Activated T-helper 1 cell treated with Interleukin-2 at 50 U/mL for 16 hours (primary cell): ENCODE data around the gene TCEANC2.
A peak's percentile ranks its signal among the peaks of the same experiment; 100 is the strongest.
"Not testable (repeated sequence)": the region's sequence is repeated elsewhere in the genome, so short reads cannot be mapped to it uniquely, and the experiment has no call there.

Experiments
- DNase-seq: peaks from one replicate; pipeline ENCODE4 v3.0.0-alpha.2; 2020; ENCODE audit warnings: low read depth

TCEANC2 gene

GRCh38 chr1:54027848-54028247 is 25.6 kb upstream of the TCEANC2 start:
- no peak for DNase-seq

GRCh38 chr1:54028306-54029251 is 24.8 kb upstream of the TCEANC2 start:
- no peak for DNase-seq

GRCh38 chr1:54037476-54037875 is 15.9 kb upstream of the TCEANC2 start:
- no peak for DNase-seq

DNA sequence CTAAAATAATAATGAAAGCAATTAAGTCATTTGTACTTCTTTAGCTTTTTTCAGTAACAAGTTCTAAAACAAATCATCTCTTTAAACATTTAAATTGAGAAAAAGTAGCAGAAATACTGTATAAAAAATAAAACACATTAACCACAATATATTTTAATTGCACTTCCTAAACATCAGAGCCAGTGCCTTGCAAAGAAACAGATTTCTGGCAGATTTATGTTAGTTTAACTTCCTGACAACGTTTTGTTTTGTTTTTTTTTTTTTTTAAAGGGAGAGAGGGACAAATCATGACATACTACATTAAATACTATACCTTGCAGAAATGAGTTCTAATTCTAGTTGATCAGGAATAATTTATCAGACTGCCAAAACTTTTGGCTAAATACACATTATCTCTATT is 11.6 kb upstream of the TCEANC2 start:
- no peak for DNase-seq

GRCh38 chr1:54045496-54045895 is 7.9 kb upstream of the TCEANC2 start:
- no peak for DNase-seq

GRCh38 chr1:54046671-54047383 is 6.6 kb upstream of the TCEANC2 start:
- no peak for DNase-seq

DNA sequence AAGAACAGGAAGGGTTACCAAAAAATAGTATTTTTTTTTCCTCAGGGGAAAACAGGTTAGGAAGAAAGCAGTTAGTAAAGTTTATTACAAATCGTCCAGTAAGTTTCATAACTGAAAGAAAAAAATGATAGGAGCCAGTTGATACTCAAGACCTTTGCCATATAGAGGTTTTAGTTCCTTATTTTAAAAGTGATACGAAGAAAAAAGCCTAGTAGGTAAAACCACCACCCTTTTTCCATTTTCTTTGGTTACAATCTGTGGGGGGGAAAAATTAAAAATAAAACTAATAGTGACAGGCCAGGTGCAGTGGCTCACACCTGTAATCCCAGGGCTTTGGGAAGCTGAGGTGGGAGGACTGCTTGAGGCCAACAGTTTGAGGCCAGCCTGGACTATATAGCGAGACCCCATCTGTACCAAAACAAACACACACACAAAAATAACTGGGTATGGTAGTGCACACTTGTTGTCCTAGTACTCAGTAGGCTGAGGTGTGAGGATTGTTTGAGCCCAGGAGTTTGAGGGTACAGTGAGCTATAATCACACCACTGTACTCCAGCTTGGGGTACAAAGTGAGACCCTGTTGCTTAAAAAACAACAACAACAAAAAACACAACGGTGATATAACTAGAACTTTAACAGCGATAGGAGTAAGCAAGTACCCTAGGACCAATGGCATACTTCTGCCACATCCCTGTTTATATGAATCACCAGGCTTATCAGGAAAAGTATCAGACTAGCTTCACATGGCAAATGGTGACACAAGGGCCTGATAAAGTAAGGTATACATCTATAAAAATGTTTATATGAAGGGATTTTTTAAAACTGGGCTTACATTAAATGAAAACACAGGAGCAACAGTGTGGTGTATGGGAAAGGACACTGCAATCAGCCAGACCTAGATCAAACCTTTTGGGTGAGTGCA is 5.8 kb upstream of the TCEANC2 start:
- no peak for DNase-seq

DNA sequence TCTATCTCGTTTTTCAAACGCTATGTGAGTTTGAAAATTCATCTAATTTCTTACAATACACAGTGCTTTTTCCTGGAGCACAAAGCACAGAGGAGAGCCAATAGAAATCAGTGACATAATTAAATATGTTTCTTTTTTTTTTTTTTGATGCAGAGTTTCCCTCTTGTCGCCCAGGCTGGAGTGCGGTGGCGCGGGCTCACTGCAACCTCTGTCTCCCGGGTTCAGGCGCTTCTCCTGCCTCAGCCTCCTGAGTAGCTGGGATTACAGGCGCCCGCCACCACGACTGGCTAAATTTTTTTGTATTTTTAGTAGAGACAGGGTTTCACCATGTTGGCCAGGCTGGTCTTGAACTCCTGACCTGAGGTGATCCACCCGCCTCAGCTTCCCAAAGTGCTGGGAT is 3.0 kb upstream of the TCEANC2 start:
- not testable (repeated sequence) for DNase-seq

DNA sequence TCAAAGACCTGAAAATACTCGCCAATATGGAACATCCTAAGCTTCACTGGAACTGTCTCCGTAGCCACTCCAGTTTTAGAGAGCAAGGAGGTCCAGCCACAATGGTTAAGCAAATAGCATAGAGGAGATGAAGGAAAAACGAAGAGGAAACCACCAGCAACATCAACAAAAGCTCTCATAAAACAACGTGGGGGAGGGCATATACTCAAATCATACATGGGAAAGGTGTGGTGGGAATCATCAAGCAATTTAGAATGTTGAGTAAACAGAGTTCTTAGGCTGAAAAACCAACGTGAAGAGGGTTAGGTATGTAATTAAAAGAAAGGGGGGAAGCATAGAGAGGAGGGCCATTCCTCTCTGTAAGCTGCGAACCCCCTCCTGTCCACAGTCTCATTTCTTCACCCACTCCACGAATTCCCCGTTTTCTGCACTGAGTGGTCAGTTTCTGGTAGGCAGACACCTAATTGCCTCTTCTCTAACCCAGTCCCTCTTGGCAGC is 1.4 kb upstream of the TCEANC2 start:
- DNase-seq: no peak

DNA sequence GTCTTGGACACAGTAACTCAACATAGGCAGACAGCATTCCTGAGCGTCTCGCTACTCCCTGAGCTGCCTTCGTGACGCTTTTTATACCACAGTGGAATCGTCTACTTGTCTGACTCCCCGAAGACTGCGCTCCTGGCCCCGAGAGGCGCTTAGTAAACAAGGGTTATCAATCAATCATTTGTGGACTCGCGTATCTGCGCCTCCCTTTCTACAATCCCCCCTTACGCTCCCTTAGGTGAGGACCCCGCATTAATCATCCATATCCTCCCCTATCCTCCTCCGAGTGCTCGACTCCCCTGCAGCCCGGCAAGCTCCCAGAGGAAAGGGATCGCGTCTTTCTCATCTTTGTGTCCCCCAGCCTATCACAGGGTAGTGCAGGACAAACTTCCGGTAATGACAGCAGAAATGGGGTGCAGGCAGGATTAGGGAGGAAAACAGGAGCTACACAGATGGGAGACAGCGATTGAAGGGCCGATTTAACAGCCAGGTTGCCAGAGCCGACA is 926 bp upstream of the TCEANC2 start:
- DNase-seq: peak; percentile 13

GRCh38 chr1:54053745-54054437 is 483 bp downstream of the TCEANC2 start:
- no peak for DNase-seq

DNA sequence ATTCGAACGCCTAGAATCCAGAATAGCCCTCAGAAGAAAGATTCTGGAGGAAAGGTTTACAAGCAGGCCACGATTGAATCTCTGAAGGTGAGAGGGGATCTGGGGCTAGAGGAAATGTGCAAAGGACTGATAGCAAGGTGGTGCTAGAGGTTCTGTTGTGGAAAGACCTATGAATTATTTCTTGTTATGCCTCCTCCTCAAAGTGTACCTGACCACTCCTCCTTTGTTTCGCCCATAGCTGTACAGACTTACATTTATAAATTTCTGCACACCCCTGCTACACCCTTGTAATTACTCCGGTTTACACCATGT is 986 bp downstream of the TCEANC2 start:
- no peak for DNase-seq

GRCh38 chr1:54064299-54064698 is 10.9 kb downstream of the TCEANC2 start:
- no peak for DNase-seq

- no peak for DNase-seq
Measured at GRCh38 chr1:54069791-54070170, 16.4 kb downstream of the TCEANC2 start.

GRCh38 chr1:54070171-54070837 is 16.9 kb downstream of the TCEANC2 start:
- no peak for DNase-seq

DNA sequence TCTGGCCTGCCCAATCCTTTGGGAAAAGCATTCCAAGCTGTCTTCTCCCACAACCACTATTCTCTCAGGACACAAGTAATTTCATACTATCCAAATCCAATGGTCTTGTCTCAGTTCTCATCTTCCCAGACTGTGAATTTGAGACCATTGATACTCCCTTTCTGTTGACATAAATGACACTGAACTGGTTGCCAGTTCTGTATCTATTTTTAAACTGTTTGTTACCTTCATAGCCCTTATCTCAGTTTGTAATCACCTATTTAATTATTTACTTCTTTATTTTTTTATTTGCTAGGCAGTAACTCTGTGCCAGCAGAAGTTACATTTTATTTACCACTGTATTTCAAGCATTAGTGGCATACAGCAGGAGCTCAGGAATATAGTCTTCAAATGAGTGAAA is 24.0 kb downstream of the TCEANC2 start:
- DNase-seq: no peak

DNA sequence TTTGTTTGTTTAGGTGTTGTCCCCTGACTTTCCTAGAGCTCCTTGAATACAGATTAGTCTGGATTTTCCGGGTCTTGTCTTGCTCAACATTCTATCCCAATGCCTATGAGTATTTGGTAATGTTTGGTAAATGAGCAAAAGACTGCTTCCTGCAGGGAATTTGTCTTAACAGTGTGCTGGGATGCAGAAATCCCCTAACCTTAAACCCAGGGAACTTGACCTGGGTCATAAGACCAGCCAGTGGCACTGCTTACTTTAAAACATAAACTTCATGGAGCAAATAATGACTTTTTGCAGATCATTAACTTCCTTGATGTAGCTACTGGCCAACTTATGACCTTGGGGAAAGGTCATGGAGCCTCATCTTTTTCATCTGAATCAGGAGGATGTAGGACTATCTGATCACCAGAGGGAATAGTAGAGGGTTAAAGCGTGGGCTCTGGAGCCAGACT is 27.2 kb downstream of the TCEANC2 start:
- DNase-seq: no peak

DNA sequence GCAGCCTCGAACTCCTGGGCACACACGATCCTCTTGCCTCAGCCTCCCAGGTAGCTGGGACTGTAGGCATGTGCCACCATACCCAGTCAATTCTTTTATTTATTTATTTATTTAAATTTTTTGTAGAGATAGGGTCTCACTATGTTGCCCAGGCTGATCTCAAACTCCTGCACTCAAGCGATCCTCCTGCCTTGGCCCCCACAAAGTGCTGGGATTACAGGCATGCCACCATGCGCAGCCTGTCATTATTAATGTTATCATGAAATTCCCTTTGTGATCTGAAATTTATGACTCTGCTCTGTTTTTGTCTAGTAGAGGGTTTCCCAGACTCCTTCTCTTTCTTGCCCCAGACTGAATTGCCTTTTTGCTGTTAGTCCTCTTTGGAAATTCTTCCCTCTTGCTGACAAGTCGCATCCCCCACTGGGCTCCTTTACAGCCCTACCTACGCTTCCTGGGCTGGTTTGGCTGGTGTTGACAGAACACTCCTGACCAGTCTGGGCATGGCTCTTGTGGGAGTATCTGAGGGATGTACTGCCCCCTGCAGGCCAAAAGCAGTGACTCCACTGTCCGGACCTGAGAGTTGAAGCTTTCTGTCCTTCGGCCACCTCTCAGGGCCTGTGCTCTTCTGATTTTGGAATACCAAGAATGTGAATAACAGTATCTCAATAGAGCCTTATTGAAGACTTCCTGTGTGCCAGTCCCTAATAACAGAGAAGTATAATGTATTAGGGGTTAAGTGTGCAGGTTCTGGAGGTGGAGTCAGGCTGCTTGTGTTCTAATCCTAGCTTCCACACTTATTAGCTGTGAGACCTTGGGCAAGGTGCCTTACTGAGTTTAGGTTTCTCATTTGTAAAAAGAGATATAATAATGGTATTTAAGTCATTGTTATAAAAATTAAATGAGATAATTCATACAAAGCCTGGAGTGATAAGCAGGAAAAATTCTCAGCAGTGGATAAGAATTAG is 28.2 kb downstream of the TCEANC2 start:
- peak; percentile 19 for DNase-seq

DNA sequence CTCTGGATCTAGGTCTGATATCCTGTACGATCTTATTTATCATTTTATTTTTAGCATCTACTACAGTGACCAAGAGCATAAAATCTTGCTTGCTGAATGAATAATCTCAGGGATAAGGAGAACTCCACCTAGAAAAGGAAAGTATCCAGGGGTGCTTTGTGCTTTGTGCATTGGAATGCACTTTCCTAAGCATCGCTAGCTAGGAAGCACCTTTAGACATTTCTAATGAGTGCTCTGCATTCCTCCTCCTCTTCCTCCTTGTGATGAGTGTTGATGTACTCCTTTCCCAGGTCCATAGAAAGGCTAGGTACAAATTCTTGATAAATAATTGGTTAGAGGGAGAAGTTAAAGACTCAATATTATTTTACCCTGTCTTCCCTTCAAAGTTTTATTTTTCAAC is 31.4 kb downstream of the TCEANC2 start:
- DNase-seq: no peak

DNA sequence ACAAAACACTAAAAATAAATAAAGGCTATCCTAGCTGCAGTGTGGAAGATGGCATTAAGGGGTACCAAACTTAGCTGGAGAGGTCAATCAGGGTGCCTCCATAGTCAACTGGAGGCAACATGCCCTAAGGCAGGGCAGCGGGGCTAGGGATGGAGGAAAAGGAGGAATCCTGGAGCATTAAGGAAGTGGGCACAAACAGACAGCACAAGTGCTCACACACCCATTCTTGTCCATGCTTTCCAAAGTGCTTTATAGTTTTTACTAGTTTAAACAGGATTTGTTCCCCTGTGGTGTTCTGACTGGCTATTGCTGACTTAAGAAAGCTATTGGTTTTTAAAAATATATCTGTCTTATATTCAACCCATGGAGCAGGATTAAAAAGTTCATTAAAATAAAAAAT is 33.3 kb downstream of the TCEANC2 start:
- DNase-seq: no peak
